GM12864 (cell line): ENCODE data around the gene SLC38A3.

Experiments used
- DNase-seq: peaks from one replicate; pipeline ENCODE4 v3.0.0-alpha.2; 2011; ENCODE audit warnings: low read depth
- H3K4me3 ChIP-seq: 2 replicates; pipeline ENCODE4 v1.5.1; 2011; ENCODE audit warnings: mild to moderate bottlenecking, low read depth, low read length, control low read depth
- CTCF ChIP-seq: IDR thresholded peaks from 2 replicates; pipeline ENCODE4 v1.5.1; 2011; ENCODE audit warnings: low read depth, mild to moderate bottlenecking, moderate library complexity, low read length, control low read depth, inconsistent platforms; ENCODE audit errors: missing control alignments

Gene SLC38A3

DNA sequence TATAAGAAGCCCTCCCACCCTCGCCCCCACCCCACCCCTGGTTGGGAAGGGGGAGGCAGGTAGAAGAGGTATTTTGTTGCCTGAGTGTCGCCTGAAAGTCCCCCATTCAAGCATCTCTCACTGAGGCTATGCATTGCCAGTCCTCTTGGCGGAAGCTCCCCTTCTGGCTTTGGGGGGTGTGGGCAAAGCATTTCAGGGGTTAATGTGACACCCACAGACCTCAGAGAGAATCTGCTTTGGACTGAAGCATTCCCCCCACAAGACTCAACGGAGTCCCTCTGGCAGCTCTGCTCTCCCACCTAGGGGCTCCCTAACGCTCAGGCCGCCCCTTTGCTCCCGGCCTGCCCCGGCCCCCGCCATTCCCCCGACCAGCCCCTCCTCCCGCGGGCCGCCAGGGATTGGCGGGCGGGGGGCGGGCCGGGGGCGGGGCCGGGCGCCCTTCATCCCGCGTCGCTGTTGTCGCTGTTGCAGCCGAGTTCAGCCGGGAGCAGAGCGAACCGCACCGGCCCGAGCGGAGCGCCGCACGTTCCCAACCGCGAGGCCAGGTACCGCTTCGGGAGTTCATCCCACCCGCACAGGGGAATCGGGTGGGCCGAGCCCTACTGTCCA lies at the start of gene SLC38A3:
SLC38A3 (plus strand) TSS at position 468 of the 609 bp plus-strand sequence. CDS start 8,929 bp downstream, outside the sequence.
- no peak within 1 kb of the TSS for H3K4me3 ChIP-seq
- no peak for DNase-seq
- TF ChIP-seq CTCF: no peak

DNA sequence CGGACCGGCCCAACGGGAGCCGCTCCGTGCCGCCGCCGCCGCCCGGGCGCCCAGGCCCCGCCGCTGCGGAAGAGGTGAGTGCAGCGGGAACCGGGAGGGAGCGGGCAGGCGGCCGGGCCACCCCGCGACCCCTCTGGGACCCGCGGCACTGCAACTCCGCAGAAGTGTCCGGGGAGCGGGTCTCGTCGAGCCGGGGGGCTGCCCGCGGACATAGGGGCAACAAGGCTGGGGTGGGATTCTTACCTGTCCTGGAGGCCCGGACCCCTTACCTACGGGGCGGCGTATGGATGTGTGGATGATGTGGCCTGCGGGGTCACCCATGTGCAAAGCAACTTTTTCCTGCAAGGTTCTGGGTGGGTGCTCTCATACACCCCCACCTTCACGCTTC lies 49.6 kb upstream of the SLC38A3 start:
- H3K4me3 ChIP-seq: no peak overlapping the region; the same call in 1 of the 2 replicates

GRCh38 chr3:50155891-50156290 lies 49.2 kb upstream of the SLC38A3 start:
- DNase-seq: no peak
- no peak for TF ChIP-seq CTCF
- no peak overlapping the region for H3K4me3 ChIP-seq

More for the DNA sequence above, 49.6 kb upstream of the SLC38A3 start:
- DNase-seq: no peak
- TF ChIP-seq CTCF: no peak

- H3K4me3 ChIP-seq: no peak overlapping the region
- no peak for DNase-seq
- no peak for TF ChIP-seq CTCF
Observed at GRCh38 chr3:50156549-50157493, 48.2 kb upstream of the SLC38A3 start.

- no peak for TF ChIP-seq CTCF
- H3K4me3 ChIP-seq: no peak overlapping the region
Observed at GRCh38 chr3:50157827-50158529, 47.1 kb upstream of the SLC38A3 start.

GRCh38 chr3:50158530-50159146 lies 46.4 kb upstream of the SLC38A3 start:
- TF ChIP-seq CTCF: no peak

More at GRCh38 chr3:50157827-50158529, 47.1 kb upstream of the SLC38A3 start:
- DNase-seq: no peak

More at GRCh38 chr3:50158530-50159146, 46.4 kb upstream of the SLC38A3 start:
- no peak overlapping the region for H3K4me3 ChIP-seq
- DNase-seq: no peak
